HFFc6 (cell line): Measurements from ENCODE around the gene FAM181A. TPM values are rescaled to one million over a fixed set of nuclear protein-coding genes. Genes with fewer than 3 reads are reported as not detected.

ENCODE experiments used
- DNase-seq: peaks from one replicate; pipeline ENCODE4 v3.0.0-alpha.2; 2018
- H3K27ac Mint-ChIP-seq: 2 replicates; pipeline ENCODE4 v1.8.0; 2020; ENCODE audit warnings: mild to moderate bottlenecking, mixed read lengths
- H3K27me3 Mint-ChIP-seq: 2 replicates; pipeline ENCODE4 v1.8.0; 2021; ENCODE audit warnings: mild to moderate bottlenecking, moderate library complexity, mixed read lengths; ENCODE audit not compliant: insufficient read depth
- H3K36me3 Mint-ChIP-seq: 2 replicates; pipeline ENCODE4 v1.8.0; 2021; ENCODE audit warnings: low read depth, mixed read lengths
- H3K4me1 Mint-ChIP-seq: 2 replicates; pipeline ENCODE4 v1.8.0; 2020; ENCODE audit warnings: low read depth, mixed read lengths
- H3K4me3 Mint-ChIP-seq: 2 replicates; pipeline ENCODE4 v1.8.0; 2020; ENCODE audit warnings: mild to moderate bottlenecking, moderate library complexity, mixed read lengths
- H3K9me3 Mint-ChIP-seq: 2 replicates; pipeline ENCODE4 v1.8.0; 2020; ENCODE audit warnings: mild to moderate bottlenecking, mixed read lengths
- CTCF ChIP-seq: fragments of 200-600 bp; sonication (generic); IDR thresholded peaks from 2 replicates; pipeline ENCODE4 v1.5.0; 2021; ENCODE audit warnings: antibody characterized with exemption, mild to moderate bottlenecking
- total RNA-seq, 6 experiments: library from RNA; stranded (reverse); fragmentation: NEBNext Ultra II Directional; extraction: Animal tissue kit (Norgen Biotek cat#: 25700); gene quantifications; 2 replicates in 1 of 6; 3 replicates in 5 of 6; pipeline ENCODE4 v1.2.3, GENCODE V29; 2021

Gene FAM181A
- total RNA-seq, 6 experiments from 2014 or later = not detected

- no peak overlapping the region for H3K4me3 Mint-ChIP-seq
- H3K27ac Mint-ChIP-seq = no peak overlapping the region
- H3K9me3 Mint-ChIP-seq = no peaks in the 10 kb centered on the region
- no peaks in the 10 kb centered on the region for H3K36me3 Mint-ChIP-seq
- no peak for DNase-seq
- peaks cover 38% of the 10 kb centered on the region for H3K4me1 Mint-ChIP-seq
- TF ChIP-seq CTCF = no peak
- H3K27me3 Mint-ChIP-seq = peaks cover 3% of the 10 kb centered on the region; the same call in 1 of the 2 replicates
Observed at GRCh38 chr14:93944348-93945069, 17.4 kb downstream of the FAM181A start.

- DNase-seq = no peak
- no peak overlapping the region for H3K27ac Mint-ChIP-seq
- H3K4me3 Mint-ChIP-seq = no peak overlapping the region
- no peaks in the 10 kb centered on the region for H3K36me3 Mint-ChIP-seq
- TF ChIP-seq CTCF = no peak
- H3K9me3 Mint-ChIP-seq = no peaks in the 10 kb centered on the region
- peaks cover 3% of the 10 kb centered on the region; the same call in 1 of the 2 replicates for H3K27me3 Mint-ChIP-seq
- peaks cover 38% of the 10 kb centered on the region for H3K4me1 Mint-ChIP-seq
Observed at GRCh38 chr14:93945070-93945399, 17.9 kb downstream of the FAM181A start.

GRCh38 chr14:93946104-93946503 is 19.0 kb downstream of the FAM181A start:
- H3K27me3 Mint-ChIP-seq = peaks cover 5% of the 10 kb centered on the region; the same call in 1 of the 2 replicates
- no peak overlapping the region for H3K4me3 Mint-ChIP-seq
- no peaks in the 10 kb centered on the region for H3K36me3 Mint-ChIP-seq
- no peaks in the 10 kb centered on the region for H3K9me3 Mint-ChIP-seq
- DNase-seq = peak; percentile 9
- peaks cover 37% of the 10 kb centered on the region for H3K4me1 Mint-ChIP-seq
- no peak overlapping the region for H3K27ac Mint-ChIP-seq
- no peak for TF ChIP-seq CTCF

GRCh38 chr14:93946541-93947090 is 19.5 kb downstream of the FAM181A start:
- peaks cover 7% of the 10 kb centered on the region for H3K27me3 Mint-ChIP-seq
- H3K27ac Mint-ChIP-seq = no peak overlapping the region
- H3K36me3 Mint-ChIP-seq = no peaks in the 10 kb centered on the region
- H3K4me1 Mint-ChIP-seq = peaks cover 32% of the 10 kb centered on the region
- no peak for TF ChIP-seq CTCF
- H3K4me3 Mint-ChIP-seq = no peak overlapping the region
- no peaks in the 10 kb centered on the region for H3K9me3 Mint-ChIP-seq
- DNase-seq = no peak

- no peak overlapping the region for H3K4me3 Mint-ChIP-seq
- peaks cover 26% of the 10 kb centered on the region for H3K4me1 Mint-ChIP-seq
- H3K36me3 Mint-ChIP-seq = no peaks in the 10 kb centered on the region
- TF ChIP-seq CTCF = no peak
- H3K27me3 Mint-ChIP-seq = peaks cover 7% of the 10 kb centered on the region
- no peak for DNase-seq
- H3K9me3 Mint-ChIP-seq = no peaks in the 10 kb centered on the region
- no peak overlapping the region for H3K27ac Mint-ChIP-seq
Observed at GRCh38 chr14:93947282-93947681, 20.1 kb downstream of the FAM181A start.
